8988T (cell line): ENCODE results near the gene GPRIN1.
"Not testable (repeated sequence)": the region's sequence is repeated elsewhere in the genome, so short reads cannot be mapped to it uniquely, and the experiment has no call there.

Source experiments
- DNase-seq: peaks from one replicate; pipeline ENCODE4 v3.0.0; 2011

GPRIN1 gene

GRCh38 chr5:176620333-176620981, 10.5 kb upstream of the GPRIN1 start:
- no peak for DNase-seq

DNA sequence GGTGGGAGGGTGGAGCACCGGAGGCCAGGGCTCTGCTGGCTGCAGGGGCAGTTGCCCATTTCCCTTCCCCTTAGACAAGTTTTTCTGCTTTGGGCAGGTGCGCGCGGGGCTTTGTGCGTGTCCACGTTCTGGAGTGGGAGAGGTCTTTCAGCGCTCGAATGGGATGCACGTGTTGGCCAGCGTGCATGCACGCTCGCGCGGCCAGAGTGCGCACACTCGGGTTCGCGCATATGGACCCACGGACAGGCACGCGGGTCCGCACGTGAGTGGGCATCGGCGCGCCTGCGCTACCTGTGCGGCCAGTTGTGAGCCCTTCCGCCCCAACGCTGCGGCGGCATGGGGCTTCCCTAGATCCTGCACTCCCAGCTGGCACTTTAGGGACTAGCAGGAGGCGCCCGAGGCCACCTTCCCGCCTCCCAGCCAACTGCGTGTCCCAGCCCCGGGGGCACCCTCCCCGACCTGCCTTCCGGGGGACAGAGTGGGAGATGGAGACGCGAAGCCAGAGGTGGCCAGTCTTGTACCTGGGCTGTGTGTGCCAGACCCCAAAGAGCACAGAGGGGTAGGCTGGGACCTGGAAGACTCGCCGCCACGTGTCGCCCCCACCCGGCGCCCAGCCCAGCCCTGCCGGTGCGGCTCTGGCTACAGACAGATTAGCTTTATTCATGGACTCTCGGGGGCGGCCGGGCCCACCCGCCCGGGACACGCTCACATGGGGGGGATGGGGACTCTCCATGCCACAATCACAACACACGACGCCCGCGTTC, 9.8 kb upstream of the GPRIN1 start:
- no peak for DNase-seq

- DNase-seq = peak; percentile 77
Measured at GRCh38 chr5:176619203-176619568, 9.2 kb upstream of the GPRIN1 start.

GRCh38 chr5:176618783-176619182, 8.8 kb upstream of the GPRIN1 start:
- no peak for DNase-seq

DNA sequence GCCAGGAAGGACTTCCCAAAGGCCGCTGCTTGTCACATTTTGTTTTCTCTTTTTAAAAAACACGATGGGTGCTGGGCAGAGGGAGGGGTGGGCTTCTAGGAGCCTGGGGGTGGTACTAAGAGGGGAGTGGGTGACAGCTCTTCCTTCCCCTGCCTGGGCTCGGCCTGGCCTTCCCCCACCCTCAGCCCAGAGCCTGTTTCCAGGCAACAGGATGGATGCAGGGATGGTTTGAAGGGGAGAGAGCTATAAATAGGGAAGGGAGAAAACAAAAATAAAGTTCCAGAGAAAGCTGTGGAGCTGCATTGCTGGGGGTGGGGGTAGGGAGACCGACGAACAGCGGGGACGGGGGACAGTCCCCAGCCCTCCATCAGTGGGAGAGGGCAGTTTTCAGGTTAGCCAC, 6.6 kb upstream of the GPRIN1 start:
- no peak for DNase-seq

DNA sequence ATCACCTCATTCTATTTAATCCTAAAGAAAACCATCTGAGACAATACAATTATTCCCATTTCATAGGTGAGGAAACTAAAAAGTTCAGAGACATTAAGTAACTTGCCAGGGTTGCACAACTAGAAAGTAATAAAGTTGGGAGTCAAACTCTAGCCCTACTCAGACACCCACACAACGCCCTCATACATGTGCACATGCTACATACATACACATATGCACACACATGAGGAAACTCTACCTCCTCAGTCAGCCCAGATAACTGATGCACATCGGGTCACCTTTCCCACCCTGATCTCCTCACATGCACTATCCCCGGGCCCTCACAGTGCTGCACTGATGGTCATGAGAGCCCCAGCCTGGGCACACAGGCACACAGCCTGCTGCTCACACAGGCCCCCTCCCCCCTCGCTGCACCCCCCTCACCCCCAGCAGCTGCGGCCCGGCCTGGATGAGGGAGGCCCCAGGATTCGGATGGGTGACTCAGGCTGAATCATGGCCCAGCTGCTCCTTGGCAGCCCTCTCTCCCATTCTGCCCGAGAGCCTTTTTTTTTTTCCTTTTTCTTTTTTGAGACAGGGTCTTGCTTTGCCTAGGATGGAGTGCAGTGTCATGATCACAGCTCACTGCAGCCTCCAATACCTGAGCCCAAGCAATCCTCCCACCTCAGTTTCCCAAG, 5.0 kb upstream of the GPRIN1 start:
- DNase-seq = peak; percentile 93

- no peak for DNase-seq
Measured at GRCh38 chr5:176612855-176613254, 2.9 kb upstream of the GPRIN1 start.

DNA sequence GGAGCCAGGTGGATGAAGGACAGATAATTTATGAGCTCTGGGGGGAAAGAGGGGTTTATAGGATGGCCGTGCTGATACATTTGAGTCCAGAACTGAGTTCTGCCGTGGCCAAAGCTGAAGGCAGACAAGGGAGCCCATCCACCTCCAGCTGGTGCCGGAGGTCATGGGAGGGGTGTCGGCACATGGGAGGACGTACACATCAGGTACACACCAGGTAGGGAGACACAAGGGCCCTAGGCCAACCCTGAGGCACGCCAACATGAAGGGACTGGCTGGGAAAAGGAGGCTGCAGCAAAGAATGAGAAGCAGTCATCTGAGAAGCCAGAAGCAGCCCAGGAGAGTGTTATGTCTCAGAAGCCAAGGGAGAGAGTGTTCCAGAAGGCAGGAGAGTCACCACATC, 2.1 kb upstream of the GPRIN1 start:
- no peak for DNase-seq

DNA sequence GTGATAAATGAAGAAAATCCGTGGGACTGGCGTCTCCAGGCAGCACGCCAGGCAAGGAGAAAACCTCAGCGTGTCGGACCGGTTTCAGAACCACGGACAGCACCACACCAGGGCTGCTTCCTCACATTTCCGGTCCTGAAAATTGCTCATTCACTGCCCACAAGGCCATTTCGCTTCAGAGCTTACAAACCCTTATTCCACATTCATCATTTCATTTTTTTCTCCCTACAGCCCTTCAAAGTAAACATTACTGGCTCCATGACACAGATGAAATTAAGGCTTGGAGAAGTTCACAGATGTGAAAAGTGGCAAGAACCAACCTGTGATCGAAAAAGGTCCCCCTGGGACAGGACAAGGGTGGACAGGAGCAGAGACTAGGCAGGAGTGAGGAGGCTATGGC, 1.5 kb upstream of the GPRIN1 start:
- no peak for DNase-seq

DNA sequence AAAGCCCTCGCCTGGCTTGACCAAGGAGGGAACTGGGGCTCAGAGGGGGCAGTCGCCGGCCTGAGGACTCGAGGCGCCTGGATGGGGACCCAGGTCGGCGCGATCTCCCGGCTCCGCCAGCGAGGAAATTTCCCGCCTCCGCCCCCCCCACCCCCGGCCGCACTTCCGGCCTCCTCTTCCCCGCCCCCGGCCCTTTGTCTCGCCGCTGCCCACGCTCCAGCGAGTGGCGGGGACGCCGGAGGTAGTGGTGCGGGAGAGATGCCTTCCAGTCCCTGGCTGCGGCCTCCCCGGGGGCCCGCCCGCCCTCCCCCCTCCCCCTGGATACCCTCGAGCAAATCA, 448 bp upstream of the GPRIN1 start:
- DNase-seq = no peak

- DNase-seq = no peak
Measured at GRCh38 chr5:176608937-176609723, 826 bp downstream of the GPRIN1 start.

GRCh38 chr5:176608142-176608705, 1.7 kb downstream of the GPRIN1 start:
- no peak for DNase-seq

GRCh38 chr5:176606875-176607274, 3.1 kb downstream of the GPRIN1 start:
- DNase-seq = no peak

- DNase-seq = no peak
Measured at GRCh38 chr5:176606032-176606431, 3.9 kb downstream of the GPRIN1 start.

DNA sequence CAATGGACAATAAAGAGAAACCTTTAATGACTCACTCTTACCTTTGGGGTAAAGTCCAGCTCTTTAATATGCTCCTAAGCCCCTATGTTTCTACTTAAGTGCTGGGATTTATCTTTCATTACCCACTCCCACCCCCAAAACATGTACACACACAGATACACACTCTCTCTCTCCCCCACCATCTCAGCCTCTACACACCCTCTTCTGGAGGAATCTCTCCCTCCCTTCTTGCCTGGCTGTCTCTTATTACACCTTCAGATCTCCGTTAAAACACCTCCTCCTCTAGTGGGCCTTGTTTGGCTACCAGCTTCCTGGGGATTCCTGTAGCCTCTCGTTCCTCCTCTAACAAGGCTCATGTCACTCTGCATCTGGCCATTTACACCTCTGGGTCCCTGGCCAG, 6.9 kb downstream of the GPRIN1 start:
- DNase-seq = no peak

DNA sequence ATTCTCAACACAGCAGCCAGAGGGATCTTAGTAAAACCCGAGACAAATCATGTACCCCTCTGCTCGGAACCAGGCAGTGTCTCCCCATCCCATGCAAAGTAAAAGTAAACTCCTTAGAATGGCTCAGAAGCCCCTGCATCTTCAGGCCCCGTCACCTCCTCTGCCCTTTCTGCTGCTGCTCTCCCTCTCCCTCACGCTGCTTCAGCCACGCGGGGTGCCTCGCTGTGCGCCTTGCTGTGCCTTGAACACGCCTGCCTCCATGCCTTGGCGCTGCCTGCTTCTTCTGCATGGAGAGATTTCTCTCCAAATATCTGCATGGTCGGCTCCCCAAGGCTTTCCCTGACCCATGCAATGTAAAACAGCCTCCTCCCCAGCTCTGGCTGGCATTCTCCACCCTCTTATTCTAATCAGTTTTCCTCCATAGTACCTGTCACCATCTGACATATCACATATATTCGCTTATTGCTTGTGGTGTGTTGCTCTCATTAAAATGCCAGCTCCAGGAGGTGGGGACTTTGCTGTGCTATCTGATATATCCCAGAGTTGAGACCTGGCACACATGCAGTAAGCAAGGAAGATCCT, 8.0 kb downstream of the GPRIN1 start:
- DNase-seq = no peak

GRCh38 chr5:176599749-176600430, 10.1 kb downstream of the GPRIN1 start:
- DNase-seq = not testable (repeated sequence)

DNA sequence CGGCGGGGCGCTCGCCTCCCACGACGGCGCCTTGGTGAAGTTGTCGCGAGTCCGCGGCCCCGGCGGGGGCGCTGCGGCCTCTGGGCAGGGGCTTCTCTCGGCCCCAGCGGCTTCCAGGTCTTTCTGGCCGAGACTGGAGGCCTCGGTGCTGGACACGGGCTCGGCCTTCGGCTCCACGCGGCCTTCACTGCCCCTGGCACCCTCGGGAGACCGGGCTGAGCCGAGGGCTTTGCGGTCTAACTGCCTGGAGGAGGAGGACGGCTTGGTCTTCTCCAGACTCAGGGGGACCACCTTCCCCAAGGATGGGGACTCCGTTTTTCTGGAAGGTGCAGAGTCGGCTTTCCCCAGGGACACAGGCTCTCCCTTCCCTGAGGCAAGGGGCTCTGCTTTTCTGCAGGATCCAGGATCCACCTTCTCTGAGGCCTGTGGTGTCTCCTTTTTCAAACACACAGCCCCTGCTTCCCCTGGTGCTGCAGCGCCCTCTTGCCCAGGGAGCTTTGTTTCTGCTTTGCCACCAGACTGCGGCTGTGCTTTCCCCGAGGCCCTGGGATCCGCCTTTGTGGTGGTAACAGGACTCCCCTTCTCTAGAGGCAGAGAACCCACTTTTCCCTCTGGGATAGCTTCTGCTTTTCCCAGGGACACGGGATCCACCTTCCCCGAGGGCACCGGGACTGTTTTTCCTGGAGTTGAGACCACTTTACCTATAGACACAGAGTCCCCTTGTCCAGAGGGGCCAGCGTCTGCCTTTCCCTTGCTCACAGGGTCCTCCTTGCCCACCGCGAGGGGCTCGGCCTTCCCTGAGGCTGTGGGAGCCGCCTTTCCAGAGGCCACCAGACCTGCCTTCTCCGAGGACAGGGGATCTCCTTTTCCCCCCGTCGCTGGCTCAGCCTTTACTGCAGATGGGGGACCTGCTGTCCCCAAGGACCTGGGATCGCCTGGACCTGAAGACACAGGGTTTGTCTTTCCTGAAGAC, 12.3 kb downstream of the GPRIN1 start:
- DNase-seq = peak; percentile 85

- DNase-seq = no peak
Measured at GRCh38 chr5:176596689-176597416, 13.1 kb downstream of the GPRIN1 start.

DNA sequence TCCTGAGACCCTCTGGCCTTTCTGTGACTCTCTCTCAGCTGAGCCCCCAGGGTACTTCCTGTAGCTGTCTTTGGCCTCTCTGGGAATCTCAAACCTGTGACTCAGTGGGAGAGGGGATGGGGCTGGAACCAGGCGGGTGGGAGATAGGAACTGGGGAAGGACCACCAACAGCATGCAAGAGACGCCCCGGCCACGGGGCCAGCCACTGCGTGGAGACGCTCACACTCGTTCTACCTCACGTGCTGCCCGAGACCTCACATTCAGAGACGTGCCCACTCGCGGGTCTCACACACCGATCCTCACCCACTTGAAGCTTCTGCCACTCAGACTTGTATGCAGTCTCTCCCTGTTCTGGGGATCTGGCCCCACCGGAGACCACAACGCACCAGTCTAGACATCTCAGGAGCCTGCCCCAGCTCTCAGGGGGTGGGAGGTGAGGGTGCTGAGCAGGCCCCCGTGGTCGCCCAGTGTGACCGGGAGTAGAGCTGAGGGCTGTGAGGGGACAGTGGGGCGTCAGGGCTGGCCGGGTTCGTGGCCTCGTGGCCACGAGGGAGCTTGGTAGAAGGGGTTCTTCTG, 13.8 kb downstream of the GPRIN1 start:
- no peak for DNase-seq
